Hepatocyte (in vitro differentiated cells): ENCODE results near the gene OR52A5. TPM values are rescaled to one million over a fixed set of nuclear protein-coding genes. Genes with fewer than 3 reads are reported as not detected.

ENCODE experiments used
- DNase-seq: peaks from one replicate; pipeline ENCODE4 v3.0.0-alpha.2; 2016; ENCODE audit warnings: low spot score
- H2AFZ ChIP-seq: fragments of 200-600 bp; sonication (generic); 2 replicates; pipeline ENCODE4 v1.6.0; 2016; ENCODE audit warnings: antibody characterized with exemption, mild to moderate bottlenecking
- H3K27ac ChIP-seq: fragments of 200-600 bp; sonication (generic); 2 replicates; pipeline ENCODE4 v1.5.1; 2016; ENCODE audit warnings: mild to moderate bottlenecking
- H3K27me3 ChIP-seq: fragments of 200-600 bp; sonication (generic); 2 replicates; pipeline ENCODE4 v1.6.1; 2016
- H3K36me3 ChIP-seq: fragments of 200-600 bp; sonication (generic); replicated peaks from 2 replicates; pipeline ENCODE4 v1.5.1; 2016; ENCODE audit warnings: low read depth; ENCODE audit not compliant: insufficient read depth
- H3K4me1 ChIP-seq: fragments of 200-600 bp; sonication (generic); 2 replicates; pipeline ENCODE4 v1.5.1; 2016; ENCODE audit warnings: mild to moderate bottlenecking, moderate library complexity; ENCODE audit not compliant: insufficient read depth
- H3K4me2 ChIP-seq: fragments of 200-600 bp; sonication (generic); 2 replicates; pipeline ENCODE4 v1.6.0; 2016
- H3K4me3 ChIP-seq: fragments of 200-600 bp; sonication (generic); 2 replicates; pipeline ENCODE4 v1.5.1; 2016; ENCODE audit warnings: mild to moderate bottlenecking
- H3K79me2 ChIP-seq: fragments of 200-600 bp; sonication (generic); 2 replicates; pipeline ENCODE4 v1.6.0; 2017; ENCODE audit warnings: mild to moderate bottlenecking
- H3K9me2 ChIP-seq: fragments of 200-600 bp; sonication (generic); replicated peaks from 2 replicates; pipeline ENCODE4 v1.6.0; 2017; ENCODE audit warnings: mild to moderate bottlenecking; ENCODE audit not compliant: insufficient read depth
- H3K9me3 ChIP-seq: fragments of 200-600 bp; sonication (generic); 2 replicates; pipeline ENCODE4 v1.5.1; 2016; ENCODE audit warnings: low read depth, mild to moderate bottlenecking
- H4K20me1 ChIP-seq: fragments of 200-600 bp; sonication (generic); 2 replicates; pipeline ENCODE4 v1.6.0; 2016; ENCODE audit warnings: mild to moderate bottlenecking; ENCODE audit not compliant: insufficient read depth, poor library complexity, severe bottlenecking
- EZH2 ChIP-seq: fragments of 200-600 bp; sonication (generic); IDR thresholded peaks from 2 replicates; pipeline ENCODE4 v1.6.1; 2016; ENCODE audit warnings: antibody characterized with exemption, mild to moderate bottlenecking, borderline replicate concordance
- EZH2phosphoT487 ChIP-seq: fragments of 200-600 bp; sonication (generic); IDR thresholded peaks from one replicate; pipeline ENCODE4 v1.6.1; 2018; ENCODE audit warnings: antibody characterized with exemption, mild to moderate bottlenecking, low read depth, moderate library complexity; ENCODE audit not compliant: unreplicated experiment, severe bottlenecking
- WGBS: methylation state at CpG from one replicate; pipeline ENCODE4 v1.1.6; 2016; ENCODE audit warnings: low lambda C conversion rate; ENCODE audit errors: missing lambda C conversion rate; 5-methylcytosine and 5-hydroxymethylcytosine counted together
- polyA plus RNA-seq: library from polyadenylated mRNA; unstranded; fragments of >200 nt; fragmentation: Nextera tagmentation; extraction: Ambion mirVana; gene quantifications from 2 replicates; pipeline ENCODE4 v1.2.1, GENCODE V29; 2016
- total RNA-seq: library from RNA; depleted of rRNA; stranded (reverse); fragments of >200 nt; gene quantifications from 2 replicates; pipeline ENCODE4 v1.2.3, GENCODE V29; 2014
- TF ChIP-seq, protein P1 (sequence below): fragments of 200-600 bp; sonication (generic); IDR thresholded peaks from 2 replicates; pipeline ENCODE4 v1.5.1; 2016; ENCODE audit warnings: antibody characterized with exemption, mild to moderate bottlenecking; ENCODE audit not compliant: poor library complexity

Gene OR52A5
- total and polyA plus RNA-seq, 2 experiments from 2014 or later = not detected

DNA sequence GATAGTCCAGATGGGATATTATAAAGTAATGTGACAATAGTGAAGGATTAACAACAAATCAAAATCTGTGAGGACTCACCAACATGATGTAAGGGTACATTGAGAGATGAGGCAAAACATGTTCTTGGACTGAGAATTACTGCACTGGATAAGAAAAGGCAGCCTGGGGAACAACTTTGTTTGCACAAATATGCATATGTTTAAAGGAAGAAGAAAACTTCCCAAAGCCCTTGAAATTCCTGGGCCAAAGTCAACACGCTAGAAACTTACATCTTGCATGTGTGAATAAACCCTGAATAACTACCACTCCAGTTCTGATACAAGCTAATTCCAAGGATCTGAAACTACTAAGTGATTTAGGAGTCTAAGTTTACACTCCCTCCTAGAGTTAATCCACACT is 1.1 kb downstream of the OR52A5 start:
- no peak overlapping the region for H2AFZ ChIP-seq
- no peaks in the 10 kb centered on the region for H3K9me2 ChIP-seq
- no peaks in the 10 kb centered on the region for H3K9me3 ChIP-seq
- H3K79me2 ChIP-seq = no peaks in the 10 kb centered on the region
- no peaks in the 10 kb centered on the region for H4K20me1 ChIP-seq
- H3K4me3 ChIP-seq = no peak overlapping the region
- no peaks in the 10 kb centered on the region for H3K4me1 ChIP-seq
- no peaks in the 10 kb centered on the region for H3K36me3 ChIP-seq
- no peak for DNase-seq
- no peak for TF ChIP-seq EZH2
- TF ChIP-seq EZH2phosphoT487 = no peak
- TF ChIP-seq, protein P1, sequence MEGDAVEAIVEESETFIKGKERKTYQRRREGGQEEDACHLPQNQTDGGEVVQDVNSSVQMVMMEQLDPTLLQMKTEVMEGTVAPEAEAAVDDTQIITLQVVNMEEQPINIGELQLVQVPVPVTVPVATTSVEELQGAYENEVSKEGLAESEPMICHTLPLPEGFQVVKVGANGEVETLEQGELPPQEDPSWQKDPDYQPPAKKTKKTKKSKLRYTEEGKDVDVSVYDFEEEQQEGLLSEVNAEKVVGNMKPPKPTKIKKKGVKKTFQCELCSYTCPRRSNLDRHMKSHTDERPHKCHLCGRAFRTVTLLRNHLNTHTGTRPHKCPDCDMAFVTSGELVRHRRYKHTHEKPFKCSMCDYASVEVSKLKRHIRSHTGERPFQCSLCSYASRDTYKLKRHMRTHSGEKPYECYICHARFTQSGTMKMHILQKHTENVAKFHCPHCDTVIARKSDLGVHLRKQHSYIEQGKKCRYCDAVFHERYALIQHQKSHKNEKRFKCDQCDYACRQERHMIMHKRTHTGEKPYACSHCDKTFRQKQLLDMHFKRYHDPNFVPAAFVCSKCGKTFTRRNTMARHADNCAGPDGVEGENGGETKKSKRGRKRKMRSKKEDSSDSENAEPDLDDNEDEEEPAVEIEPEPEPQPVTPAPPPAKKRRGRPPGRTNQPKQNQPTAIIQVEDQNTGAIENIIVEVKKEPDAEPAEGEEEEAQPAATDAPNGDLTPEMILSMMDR = no peak
- 48% methylated on average over 1 of the region's 1 CpG for WGBS
- no peak overlapping the region for H3K4me2 ChIP-seq
- H3K27me3 ChIP-seq = no peaks in the 10 kb centered on the region
- H3K27ac ChIP-seq = no peak overlapping the region

DNA sequence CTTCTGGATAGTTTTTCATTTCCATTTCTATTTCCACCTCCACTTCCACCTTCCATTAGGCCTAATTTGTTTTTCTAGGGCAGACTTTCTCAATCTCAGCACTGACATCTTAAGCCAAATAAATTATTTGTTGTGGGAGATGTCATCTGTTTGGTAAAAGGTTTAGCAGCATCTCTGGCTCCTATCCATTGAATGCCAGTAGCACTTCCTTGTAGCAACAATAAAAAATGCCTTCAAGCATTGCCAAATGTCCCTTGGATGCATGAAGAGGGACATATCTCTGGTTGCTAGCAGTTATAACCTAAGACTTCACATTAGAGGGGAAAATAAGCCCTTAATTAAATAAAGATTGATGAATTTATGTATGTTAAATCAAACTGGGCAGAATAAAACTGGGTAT is 1.9 kb downstream of the OR52A5 start:
- Histone ChIP-seq H3K9me3 (no peaks in the 10 kb centered on the region), H2AFZ (no peak overlapping the region), H3K27me3 (no peaks in the 10 kb centered on the region), H3K27ac (no peak overlapping the region), H4K20me1 (no peaks in the 10 kb centered on the region), H3K9me2 (no peaks in the 10 kb centered on the region), H3K4me3 (no peak overlapping the region), H3K79me2 (no peaks in the 10 kb centered on the region), H3K36me3 (no peaks in the 10 kb centered on the region), H3K4me2 (no peak overlapping the region), H3K4me1 (no peaks in the 10 kb centered on the region)
- no peak for DNase-seq
- TF ChIP-seq EZH2 (no peak), EZH2phosphoT487 (no peak)
- TF ChIP-seq, protein P1 = no peak

DNA sequence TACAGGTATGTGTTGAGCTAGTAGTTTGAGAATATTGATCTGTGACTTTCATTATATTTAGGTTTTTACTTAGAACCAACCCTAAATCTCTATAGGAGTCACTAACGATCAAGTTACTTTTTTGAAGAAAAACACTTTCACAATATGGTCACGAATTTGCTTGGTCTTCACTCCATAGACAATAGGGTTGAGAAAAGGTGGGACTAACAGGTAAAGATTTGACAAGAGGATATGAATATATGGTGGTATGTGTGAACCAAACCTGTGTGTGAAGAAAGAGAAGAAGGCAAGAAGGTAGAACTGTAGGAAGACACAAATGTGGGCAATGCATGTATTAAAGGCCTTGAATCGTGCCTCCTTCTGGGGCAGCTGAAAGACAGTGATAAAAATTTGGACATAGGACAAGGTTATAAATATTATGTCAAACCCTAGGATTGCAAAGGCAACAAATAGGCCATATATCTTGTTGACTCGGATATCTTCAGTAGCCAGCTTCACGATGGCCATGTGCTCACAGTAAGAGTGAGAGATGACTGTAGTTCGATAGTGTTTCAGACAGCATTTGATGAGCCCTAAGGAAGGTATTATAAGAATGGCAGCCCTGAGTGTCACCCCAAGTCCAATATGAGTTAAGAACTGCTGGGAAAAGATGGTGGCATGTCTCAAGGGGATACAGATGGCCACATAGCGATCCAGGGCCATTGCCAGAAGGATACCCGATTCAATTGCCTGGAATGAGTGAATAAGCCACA is 6.4 kb downstream of the OR52A5 start:
- Histone ChIP-seq H3K9me3 (no peaks in the 10 kb centered on the region), H3K4me3 (no peak overlapping the region), H3K27me3 (no peaks in the 10 kb centered on the region), H2AFZ (no peak overlapping the region), H3K36me3 (no peaks in the 10 kb centered on the region), H4K20me1 (no peaks in the 10 kb centered on the region), H3K4me2 (no peak overlapping the region), H3K27ac (no peak overlapping the region), H3K79me2 (no peaks in the 10 kb centered on the region), H3K4me1 (no peaks in the 10 kb centered on the region), H3K9me2 (no peaks in the 10 kb centered on the region)
- TF ChIP-seq, protein P1 = no peak
- no peak for TF ChIP-seq EZH2
- TF ChIP-seq EZH2phosphoT487 = no peak
- no peak for DNase-seq
- WGBS = 82% methylated on average over 8 of the region's 8 CpGs
